ENCODE measurements around the gene KIAA1210. TPM values are rescaled to one million over a fixed set of nuclear protein-coding genes. Genes with fewer than 3 reads are reported as not detected.
A peak's percentile ranks its signal among the peaks of the same experiment; 100 is the strongest.

Gene KIAA1210
- total RNA-seq, 1 donor from 2014 or later: not detected

DNA sequence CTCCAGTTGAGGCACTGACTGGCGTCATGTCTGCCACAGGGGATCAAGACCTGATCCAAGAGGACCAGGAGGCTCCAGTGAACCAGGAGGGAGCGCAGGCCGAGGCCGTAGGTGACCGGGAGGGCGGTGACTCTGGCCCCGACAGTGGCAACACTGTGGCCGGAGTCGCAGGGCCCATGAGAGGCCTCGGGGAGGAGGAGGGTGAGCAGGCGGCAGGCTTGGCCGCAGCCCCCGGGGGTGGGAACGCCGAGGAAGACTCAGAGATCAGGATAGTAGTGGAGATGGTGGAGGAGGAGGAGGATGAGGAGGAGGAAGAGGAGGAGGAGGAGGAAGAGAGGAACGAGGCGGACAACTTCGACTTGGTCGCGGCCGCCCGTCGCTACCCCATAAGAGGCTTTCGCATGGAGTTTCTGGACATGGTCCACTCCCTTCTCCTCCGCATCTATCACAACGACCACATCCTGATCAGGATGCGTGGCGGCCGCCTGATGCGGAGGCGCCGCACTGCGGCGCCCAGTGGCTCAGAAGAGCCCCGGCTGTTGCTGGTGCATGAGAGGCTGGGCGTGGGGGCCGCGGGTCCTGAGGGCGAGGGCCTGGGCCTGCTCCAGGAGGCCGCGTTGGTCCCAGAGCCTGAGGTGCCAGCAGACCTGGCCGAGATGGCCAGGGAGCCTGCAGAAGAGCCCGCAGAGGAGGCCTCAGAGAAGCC is 54.3 kb downstream of the KIAA1210 start:
- CTCF ChIA-PET: no interaction called here
- intact Hi-C loops (cut with micrococcal nuclease): no loop called here

DNA sequence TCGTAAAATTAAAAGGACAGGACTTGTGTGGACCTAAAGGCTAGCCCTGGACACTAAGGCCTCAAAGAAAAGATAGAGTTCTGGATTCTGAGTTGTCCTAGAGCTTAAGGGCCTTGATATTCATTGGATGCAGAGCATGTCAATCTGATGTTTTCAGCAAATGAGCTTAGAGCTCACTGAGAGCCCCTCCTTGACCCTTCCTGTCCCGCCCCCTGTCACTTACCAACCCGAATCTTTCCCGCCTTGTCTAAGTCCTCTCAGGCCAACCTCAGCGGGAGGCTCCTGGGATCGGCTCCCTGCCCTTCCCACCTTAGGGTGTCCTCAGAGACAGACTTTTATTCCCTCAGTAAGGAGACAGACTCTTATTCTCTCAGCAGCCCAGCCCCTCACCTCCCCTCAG is 54.9 kb downstream of the KIAA1210 start, which contains the start of gene CT47C1:
Gene CT47C1, plus strand, starts transcription at position 250 of the 400 bp plus-strand sequence. CDS start 233 bp downstream, outside the sequence.
- CTCF ChIA-PET: no interaction called here
- intact Hi-C loops (cut with micrococcal nuclease): no loop called here
- DNase-seq (no peak), ATAC-seq (ENCODE audit: low read depth) (no peak)
- Mint-ChIP-seq H3K9me3 (no peaks in the 10 kb centered on the region), H3K4me3 (no peak within 1 kb of the TSS), H3K27ac (peak within 1 kb of the TSS; percentile 76), H3K4me1 (no peaks in the 10 kb centered on the region), H3K27me3 (peaks cover 2% of the 10 kb centered on the region), H3K36me3 (ENCODE audit: low read depth) (no peaks in the 10 kb centered on the region)
- POLR2A ChIA-PET: no interaction called here
- TF ChIP-seq, protein P1, sequence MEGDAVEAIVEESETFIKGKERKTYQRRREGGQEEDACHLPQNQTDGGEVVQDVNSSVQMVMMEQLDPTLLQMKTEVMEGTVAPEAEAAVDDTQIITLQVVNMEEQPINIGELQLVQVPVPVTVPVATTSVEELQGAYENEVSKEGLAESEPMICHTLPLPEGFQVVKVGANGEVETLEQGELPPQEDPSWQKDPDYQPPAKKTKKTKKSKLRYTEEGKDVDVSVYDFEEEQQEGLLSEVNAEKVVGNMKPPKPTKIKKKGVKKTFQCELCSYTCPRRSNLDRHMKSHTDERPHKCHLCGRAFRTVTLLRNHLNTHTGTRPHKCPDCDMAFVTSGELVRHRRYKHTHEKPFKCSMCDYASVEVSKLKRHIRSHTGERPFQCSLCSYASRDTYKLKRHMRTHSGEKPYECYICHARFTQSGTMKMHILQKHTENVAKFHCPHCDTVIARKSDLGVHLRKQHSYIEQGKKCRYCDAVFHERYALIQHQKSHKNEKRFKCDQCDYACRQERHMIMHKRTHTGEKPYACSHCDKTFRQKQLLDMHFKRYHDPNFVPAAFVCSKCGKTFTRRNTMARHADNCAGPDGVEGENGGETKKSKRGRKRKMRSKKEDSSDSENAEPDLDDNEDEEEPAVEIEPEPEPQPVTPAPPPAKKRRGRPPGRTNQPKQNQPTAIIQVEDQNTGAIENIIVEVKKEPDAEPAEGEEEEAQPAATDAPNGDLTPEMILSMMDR (IDR thresholded peaks at IDR 0.05): no peak

More for the DNA sequence above, 54.3 kb downstream of the KIAA1210 start:
- POLR2A ChIA-PET: no interaction called here
- Mint-ChIP-seq H3K27ac (no peak overlapping the region), H3K27me3 (peaks cover 2% of the 10 kb centered on the region), H3K4me1 (no peaks in the 10 kb centered on the region), H3K36me3 (ENCODE audit: low read depth) (no peaks in the 10 kb centered on the region), H3K9me3 (no peaks in the 10 kb centered on the region), H3K4me3 (no peak overlapping the region)
- TF ChIP-seq, protein P1 (IDR thresholded peaks at IDR 0.05): no peak
- ATAC-seq (ENCODE audit: low read depth) (no peak), DNase-seq (no peak)

DNA sequence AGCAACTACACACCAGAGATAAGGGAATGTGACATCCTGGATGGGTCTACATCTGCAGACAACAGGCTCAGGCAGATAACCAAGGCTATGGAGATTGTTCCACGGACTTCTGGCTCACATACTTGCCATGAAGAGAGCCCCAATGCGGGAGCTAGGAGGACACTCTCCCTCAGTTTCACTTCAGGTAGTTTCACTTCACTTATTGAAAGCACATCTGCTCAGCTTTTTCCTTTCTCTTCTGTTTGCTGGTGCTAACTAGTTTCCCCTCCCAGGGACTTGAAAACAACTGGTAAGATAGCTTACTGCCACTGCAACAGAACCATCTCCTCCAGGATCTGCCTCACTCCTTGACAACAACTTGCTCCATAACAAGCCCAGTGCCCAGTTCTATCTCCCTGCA is 56.2 kb downstream of the KIAA1210 start:
- H3K4me1 Mint-ChIP-seq: no peaks in the 10 kb centered on the region
- ChIA-PET POLR2A (no interaction called here), CTCF (interaction anchor here (0.7 to 1.2 kb wide), 4 partner anchors 62 to 232 kb away, joined by 3 to 5 read pairs (median 4); no protein-coding TSS in a partner anchor)
- peak; percentile 38 for ATAC-seq (ENCODE audit: low read depth)
- no peaks in the 10 kb centered on the region for H3K9me3 Mint-ChIP-seq
- no peaks in the 10 kb centered on the region for H3K27me3 Mint-ChIP-seq
- TF ChIP-seq, protein P1 (IDR thresholded peaks at IDR 0.05): no peak
- peak overlapping the region; percentile 76 for H3K27ac Mint-ChIP-seq
- peak overlapping the region; percentile 36 for H3K4me3 Mint-ChIP-seq
- no peak for DNase-seq
- intact Hi-C loops (cut with micrococcal nuclease): no loop called here
- H3K36me3 Mint-ChIP-seq (ENCODE audit: low read depth): no peaks in the 10 kb centered on the region

DNA sequence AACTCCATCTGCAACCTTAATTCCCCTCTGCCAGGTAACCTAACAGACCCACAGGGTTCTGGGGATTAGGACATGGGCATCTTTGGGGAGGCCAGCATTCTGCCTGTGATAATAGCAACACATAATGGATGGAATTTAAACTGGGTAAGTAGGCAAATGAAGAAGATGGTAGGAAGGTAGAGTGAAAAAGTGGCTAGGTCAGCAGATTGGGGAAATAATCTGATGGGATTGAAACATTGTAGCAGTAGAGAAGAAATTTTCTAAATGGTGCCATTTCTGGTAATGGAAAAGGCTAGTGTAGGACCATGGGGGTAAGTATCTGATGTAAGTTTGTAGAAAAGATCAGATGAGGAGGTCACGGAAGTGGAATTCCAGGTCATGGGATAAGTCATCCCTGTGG is 57.9 kb downstream of the KIAA1210 start:
- Mint-ChIP-seq H3K4me1 (no peaks in the 10 kb centered on the region), H3K36me3 (ENCODE audit: low read depth) (no peaks in the 10 kb centered on the region), H3K27ac (no peak overlapping the region), H3K27me3 (no peaks in the 10 kb centered on the region), H3K4me3 (no peak overlapping the region), H3K9me3 (no peaks in the 10 kb centered on the region)
- intact Hi-C loops (cut with micrococcal nuclease): no loop called here
- ATAC-seq (ENCODE audit: low read depth) (no peak), DNase-seq (no peak)
- CTCF ChIA-PET: interaction anchor here (1.2 kb wide), 1 partner anchor 220 kb away, joined by 4 read pairs; no protein-coding TSS in a partner anchor
- TF ChIP-seq, protein P1 (IDR thresholded peaks at IDR 0.05): no peak
- POLR2A ChIA-PET: no interaction called here

DNA sequence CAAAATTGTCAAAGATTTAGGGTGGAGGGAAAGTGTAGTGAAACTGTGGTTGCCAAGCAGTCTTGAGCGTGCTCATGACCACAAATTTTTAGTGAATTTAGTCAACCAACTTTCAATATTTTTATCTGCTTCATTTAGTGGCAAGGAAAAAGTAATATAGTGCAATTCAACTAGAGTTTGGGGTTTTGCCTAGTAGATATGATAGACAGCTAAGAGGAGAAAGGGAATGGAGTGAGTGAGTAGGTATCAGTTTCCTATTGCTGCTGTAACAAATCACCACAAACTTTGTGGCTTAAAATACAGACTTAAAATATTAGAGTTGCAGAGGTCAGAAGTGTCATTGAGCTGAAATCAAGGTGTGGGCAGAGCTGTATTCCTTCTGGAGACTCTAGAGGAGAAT is 58.5 kb downstream of the KIAA1210 start:
- intact Hi-C loops (cut with micrococcal nuclease): no loop called here
- H3K4me3 Mint-ChIP-seq: no peak overlapping the region
- ChIA-PET CTCF (interaction anchor here (0.6 to 1.2 kb wide), 2 partner anchors 220 to 810 kb away, joined by 3 to 4 read pairs; no protein-coding TSS in a partner anchor), POLR2A (no interaction called here)
- H3K27ac Mint-ChIP-seq: no peak overlapping the region
- no peaks in the 10 kb centered on the region for H3K27me3 Mint-ChIP-seq
- TF ChIP-seq, protein P1 (IDR thresholded peaks at IDR 0.05): no peak
- no peaks in the 10 kb centered on the region for H3K4me1 Mint-ChIP-seq
- no peaks in the 10 kb centered on the region for H3K9me3 Mint-ChIP-seq
- DNase-seq (no peak), ATAC-seq (ENCODE audit: low read depth) (no peak)
- H3K36me3 Mint-ChIP-seq (ENCODE audit: low read depth): no peaks in the 10 kb centered on the region

Data from activated B cell treated with CpG ODN at 0.5 μM for 24 hours (primary cell).